Measurements from ENCODE around the gene MAP3K6.

The MAP3K6 gene

GRCh38 chr1:27403065-27403726, 36.4 kb upstream of the MAP3K6 start:
- peaks cover 18% of the 10 kb centered on the region for H3K4me1 Mint-ChIP-seq

GRCh38 chr1:27402349-27402754, 35.6 kb upstream of the MAP3K6 start:
- Mint-ChIP-seq H3K27ac (no peak overlapping the region), H3K4me1 (peaks cover 18% of the 10 kb centered on the region), H3K9me3 (no peaks in the 10 kb centered on the region), H3K27me3 (no peaks in the 10 kb centered on the region), H3K36me3 (peaks cover 10% of the 10 kb centered on the region), H3K4me3 (no peak overlapping the region)
- DNase-seq, result no peak
- CTCF ChIA-PET, result interaction anchor here (0.7 to 10.3 kb wide), 19 partner anchors 9 to 261 kb away, joined by 3 to 103 read pairs (median 4); partner anchors contain the start of gene AHDC1

More at GRCh38 chr1:27403065-27403726, 36.4 kb upstream of the MAP3K6 start:
- Mint-ChIP-seq H3K27ac (no peak overlapping the region), H3K36me3 (peaks cover 15% of the 10 kb centered on the region), H3K4me3 (no peak overlapping the region), H3K27me3 (no peaks in the 10 kb centered on the region), H3K9me3 (no peaks in the 10 kb centered on the region)
- no peak for DNase-seq
- CTCF ChIA-PET, result interaction anchor here (0.8 to 10.3 kb wide), 15 partner anchors 8 to 260 kb away, joined by 3 to 103 read pairs (median 4); partner anchors contain the start of gene AHDC1

GRCh38 chr1:27400963-27401341, 34.2 kb upstream of the MAP3K6 start:
- Mint-ChIP-seq H3K27ac (no peak overlapping the region), H3K9me3 (no peaks in the 10 kb centered on the region), H3K27me3 (no peaks in the 10 kb centered on the region), H3K4me1 (peaks cover 18% of the 10 kb centered on the region), H3K36me3 (no peaks in the 10 kb centered on the region), H3K4me3 (no peak overlapping the region)
- no peak for DNase-seq
- CTCF ChIA-PET, result interaction anchor here (0.9 to 10.3 kb wide), 5 partner anchors 10 to 206 kb away, joined by 3 to 103 read pairs (median 4); partner anchors contain the start of gene AHDC1

- H3K36me3 Mint-ChIP-seq, result no peaks in the 10 kb centered on the region
- DNase-seq, result no peak
- no peak overlapping the region for H3K27ac Mint-ChIP-seq
- no peaks in the 10 kb centered on the region for H3K9me3 Mint-ChIP-seq
- H3K27me3 Mint-ChIP-seq, result no peaks in the 10 kb centered on the region
- CTCF ChIA-PET, result interaction anchor here (10.3 to 19.8 kb wide), 2 partner anchors 99 to 206 kb away, joined by 103 to 536 read pairs; partner anchors contain the start of gene AHDC1
- peaks cover 22% of the 10 kb centered on the region for H3K4me1 Mint-ChIP-seq
- no peak overlapping the region for H3K4me3 Mint-ChIP-seq
These were observed 33.6 kb upstream of the MAP3K6 start for GRCh38 chr1:27400082-27400962.

- H3K27ac Mint-ChIP-seq, result peak overlapping the region; percentile 19
- no peaks in the 10 kb centered on the region for H3K27me3 Mint-ChIP-seq
- CTCF ChIA-PET, result interaction anchor here (2.2 to 19.8 kb wide), 3 partner anchors 98 to 264 kb away, joined by 7 to 536 read pairs (median 103); partner anchors contain the start of gene AHDC1
These were observed 32.7 kb upstream of the MAP3K6 start for GRCh38 chr1:27399251-27400025.

GRCh38 chr1:27398405-27399149, 31.8 kb upstream of the MAP3K6 start:
- Mint-ChIP-seq H3K27me3 (no peaks in the 10 kb centered on the region), H3K36me3 (no peaks in the 10 kb centered on the region), H3K27ac (peak overlapping the region; percentile 19), H3K9me3 (no peaks in the 10 kb centered on the region), H3K4me1 (peaks cover 14% of the 10 kb centered on the region), H3K4me3 (no peak overlapping the region)
- CTCF ChIA-PET, result interaction anchor here (1.2 to 19.8 kb wide), 6 partner anchors 11 to 264 kb away, joined by 3 to 536 read pairs (median 5); partner anchors contain the start of genes AHDC1 and MAP3K6
- DNase-seq, result no peak

More at GRCh38 chr1:27399251-27400025, 32.7 kb upstream of the MAP3K6 start:
- Mint-ChIP-seq H3K36me3 (no peaks in the 10 kb centered on the region), H3K4me1 (peaks cover 23% of the 10 kb centered on the region), H3K9me3 (no peaks in the 10 kb centered on the region), H3K4me3 (no peak overlapping the region)
- DNase-seq, result no peak

GRCh38 chr1:27397749-27398148, 31.0 kb upstream of the MAP3K6 start:
- no peaks in the 10 kb centered on the region for H3K9me3 Mint-ChIP-seq

GRCh38 chr1:27397110-27397509, 30.3 kb upstream of the MAP3K6 start:
- DNase-seq, result no peak
- no peak overlapping the region for H3K27ac Mint-ChIP-seq
- no peaks in the 10 kb centered on the region for H3K36me3 Mint-ChIP-seq
- peaks cover 3% of the 10 kb centered on the region for H3K27me3 Mint-ChIP-seq
- H3K4me1 Mint-ChIP-seq, result peaks cover 15% of the 10 kb centered on the region
- CTCF ChIA-PET, result interaction anchor here (0.8 to 19.8 kb wide), 8 partner anchors 14 to 304 kb away, joined by 3 to 536 read pairs (median 8); partner anchors contain the start of gene AHDC1
- no peaks in the 10 kb centered on the region for H3K9me3 Mint-ChIP-seq
- no peak overlapping the region for H3K4me3 Mint-ChIP-seq

More at GRCh38 chr1:27397749-27398148, 31.0 kb upstream of the MAP3K6 start:
- H3K4me3 Mint-ChIP-seq, result no peak overlapping the region
- H3K36me3 Mint-ChIP-seq, result no peaks in the 10 kb centered on the region
- H3K4me1 Mint-ChIP-seq, result peaks cover 11% of the 10 kb centered on the region
- CTCF ChIA-PET, result interaction anchor here (1.2 to 19.8 kb wide), 8 partner anchors 10 to 265 kb away, joined by 3 to 536 read pairs (median 8); partner anchors contain the start of genes AHDC1 and MAP3K6
- H3K27ac Mint-ChIP-seq, result no peak overlapping the region
- H3K27me3 Mint-ChIP-seq, result no peaks in the 10 kb centered on the region
- no peak for DNase-seq

GRCh38 chr1:27395441-27396195, 28.9 kb upstream of the MAP3K6 start:
- H3K9me3 Mint-ChIP-seq, result no peaks in the 10 kb centered on the region
- CTCF ChIA-PET, result interaction anchor here (0.6 to 19.8 kb wide), 19 partner anchors 12 to 350 kb away, joined by 3 to 536 read pairs (median 4); partner anchors contain the start of genes AHDC1 and MAP3K6
- peaks cover 22% of the 10 kb centered on the region for H3K4me1 Mint-ChIP-seq
- H3K27ac Mint-ChIP-seq, result no peak overlapping the region
- no peak overlapping the region for H3K4me3 Mint-ChIP-seq
- DNase-seq, result peak; percentile 88
- H3K36me3 Mint-ChIP-seq, result no peaks in the 10 kb centered on the region
- H3K27me3 Mint-ChIP-seq, result peaks cover 18% of the 10 kb centered on the region

GRCh38 chr1:27394925-27395324, 28.2 kb upstream of the MAP3K6 start:
- CTCF ChIA-PET, result interaction anchor here (0.9 to 19.8 kb wide), 16 partner anchors 13 to 349 kb away, joined by 3 to 536 read pairs (median 5); partner anchors contain the start of genes AHDC1 and MAP3K6
- Mint-ChIP-seq H3K27ac (no peak overlapping the region), H3K4me1 (peaks cover 22% of the 10 kb centered on the region), H3K9me3 (no peaks in the 10 kb centered on the region), H3K36me3 (no peaks in the 10 kb centered on the region), H3K4me3 (no peak overlapping the region), H3K27me3 (peaks cover 23% of the 10 kb centered on the region)
- no peak for DNase-seq

GRCh38 chr1:27394282-27394658, 27.5 kb upstream of the MAP3K6 start:
- Mint-ChIP-seq H3K36me3 (no peaks in the 10 kb centered on the region), H3K27me3 (peaks cover 25% of the 10 kb centered on the region), H3K27ac (no peak overlapping the region), H3K9me3 (no peaks in the 10 kb centered on the region), H3K4me1 (peaks cover 22% of the 10 kb centered on the region), H3K4me3 (peak overlapping the region; percentile 38)
- no peak for DNase-seq
- CTCF ChIA-PET, result interaction anchor here (1.4 to 19.8 kb wide), 9 partner anchors 28 to 348 kb away, joined by 4 to 536 read pairs (median 7); partner anchors contain the start of genes AHDC1 and MAP3K6

- DNase-seq, result no peak
- H3K36me3 Mint-ChIP-seq, result no peaks in the 10 kb centered on the region
- H3K9me3 Mint-ChIP-seq, result no peaks in the 10 kb centered on the region
- CTCF ChIA-PET, result interaction anchor here (1.0 to 19.8 kb wide), 5 partner anchors 37 to 348 kb away, joined by 3 to 536 read pairs (median 6); no protein-coding TSS in a partner anchor
- H3K4me3 Mint-ChIP-seq, result peak overlapping the region; percentile 71
- H3K4me1 Mint-ChIP-seq, result peaks cover 22% of the 10 kb centered on the region
- H3K27ac Mint-ChIP-seq, result no peak overlapping the region
- peaks cover 28% of the 10 kb centered on the region for H3K27me3 Mint-ChIP-seq
These were observed 27.0 kb upstream of the MAP3K6 start for GRCh38 chr1:27393641-27394281.
